Activated CD8-positive, alpha-beta memory T cell treated with anti-CD3 and anti-CD28 coated beads for 4 hours (primary cell): ENCODE measurements around the gene CRB2.
"Not testable (repeated sequence)": the region's sequence is repeated elsewhere in the genome, so short reads cannot be mapped to it uniquely, and the experiment has no call there.

ENCODE experiments used
- DNase-seq, 2 donors: peaks; one replicate each; pipeline ENCODE4 v3.0.0-alpha.2; 2020; ENCODE audit warnings: low read depth in 2 of 2

The CRB2 gene

DNA sequence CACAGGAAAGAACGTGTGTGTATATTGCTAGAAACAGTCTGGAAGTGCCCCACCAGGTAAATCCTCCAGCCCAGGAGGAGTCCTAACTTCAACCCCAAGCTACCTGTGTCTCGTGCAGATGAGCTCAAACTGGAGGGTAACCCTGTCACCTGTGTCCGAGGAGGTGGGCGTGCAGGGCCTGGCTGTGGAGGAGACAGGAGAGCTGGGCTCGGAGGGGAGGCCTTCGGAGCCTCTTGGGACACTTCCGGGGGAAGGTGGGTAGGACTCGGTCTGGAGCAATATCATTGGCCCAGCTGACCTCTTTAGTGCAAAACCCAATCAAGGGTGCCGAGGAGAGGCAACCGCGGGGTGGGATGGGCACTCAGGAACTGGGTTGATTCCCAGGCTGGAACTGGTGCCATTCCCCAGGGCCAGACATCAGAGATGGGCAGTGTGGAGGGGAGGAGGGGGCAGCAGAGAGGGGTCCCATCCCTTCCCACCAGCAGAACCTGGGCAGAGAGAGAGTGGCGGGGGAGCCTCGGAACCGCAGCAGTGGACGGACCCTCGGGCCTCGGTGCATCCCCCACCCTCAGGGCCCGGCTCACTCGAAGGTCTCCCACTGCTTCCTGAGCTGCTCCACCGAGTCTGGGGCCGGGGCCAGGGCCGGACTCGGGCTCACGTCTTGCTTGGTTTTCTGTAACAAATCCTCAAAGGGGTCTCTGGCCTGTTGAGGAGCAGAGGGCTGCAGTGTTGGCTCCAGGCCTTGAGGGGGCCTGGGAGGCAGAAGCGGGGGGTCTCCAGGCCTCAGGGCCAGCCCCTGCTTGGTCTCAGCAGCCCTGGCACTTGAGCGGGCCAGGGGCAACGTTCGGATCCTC, 25.1 kb downstream of the CRB2 start:
- DNase-seq = no peak

DNA sequence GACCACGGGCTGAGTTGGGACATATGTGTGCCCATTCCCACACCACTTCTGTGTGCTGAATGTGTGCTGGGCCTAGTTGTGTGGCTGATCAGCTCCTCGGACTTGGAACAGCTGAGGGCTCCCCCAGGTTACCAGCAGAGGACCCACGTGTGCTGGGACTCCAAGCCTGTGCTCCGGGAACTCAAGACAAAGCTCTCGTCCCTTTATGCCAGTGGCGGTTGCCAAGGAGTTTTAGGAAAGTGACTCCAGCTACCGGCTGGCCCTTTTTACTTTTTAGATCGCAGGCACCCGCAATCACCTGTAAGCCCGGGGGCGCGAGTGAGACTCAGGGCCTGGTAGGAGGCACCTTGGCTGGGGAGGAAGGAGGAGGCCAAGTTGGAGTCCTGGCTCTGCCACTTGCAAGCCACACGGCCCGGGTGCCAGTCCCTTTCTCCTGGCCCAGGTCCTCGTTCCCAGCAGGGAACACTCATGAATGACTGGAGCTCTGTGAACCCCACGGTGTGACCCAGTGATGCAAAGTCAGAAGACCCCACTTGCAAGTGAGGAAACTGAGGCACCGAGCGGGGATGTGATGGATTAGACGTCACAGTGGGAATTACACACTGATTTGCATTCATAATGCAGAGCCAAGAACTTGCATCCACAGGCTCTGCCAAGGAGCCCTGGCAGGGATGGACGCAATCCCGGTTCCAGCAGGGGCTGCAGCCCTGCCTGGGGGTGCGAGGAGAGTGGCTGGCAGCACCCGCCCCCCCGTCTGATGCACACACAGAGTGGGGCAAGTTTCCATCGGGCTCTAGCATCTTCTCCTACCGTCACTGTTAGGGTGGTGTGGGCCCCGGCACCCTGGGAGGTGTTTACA, 26.9 kb downstream of the CRB2 start:
- no peak for DNase-seq

DNA sequence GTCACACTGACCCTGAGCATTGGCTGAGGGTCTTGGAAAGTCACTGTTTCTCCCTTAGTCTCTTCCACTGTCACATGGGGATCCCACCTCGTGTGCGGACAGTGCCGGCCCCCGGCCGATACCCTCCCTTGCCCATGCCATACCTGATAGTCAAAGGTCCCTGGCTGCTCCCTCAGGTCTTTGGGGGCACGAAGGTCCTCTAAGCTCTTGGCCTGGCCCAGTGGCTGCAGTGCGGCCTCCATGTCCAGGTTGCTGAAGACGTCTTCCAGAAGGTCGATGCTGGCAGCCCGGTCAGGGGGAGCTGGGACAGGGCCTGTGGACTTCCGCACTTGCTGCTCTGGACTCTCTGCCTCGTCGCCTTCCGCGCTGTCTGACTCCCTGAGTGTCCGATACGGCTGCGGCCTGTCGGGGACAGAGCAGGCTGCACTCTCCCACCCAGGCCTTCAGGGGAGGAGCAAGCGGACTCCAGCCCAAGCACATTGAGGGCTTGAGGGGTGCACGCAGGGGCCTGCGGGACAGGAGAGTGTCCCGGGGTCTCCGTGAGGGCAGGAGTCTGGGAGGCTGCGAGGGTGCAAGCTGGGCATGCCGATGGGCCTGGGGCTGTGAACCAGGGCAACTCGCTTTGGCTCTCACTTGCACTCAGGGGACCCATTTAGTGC, 27.6 kb downstream of the CRB2 start:
- DNase-seq = no peak

DNA sequence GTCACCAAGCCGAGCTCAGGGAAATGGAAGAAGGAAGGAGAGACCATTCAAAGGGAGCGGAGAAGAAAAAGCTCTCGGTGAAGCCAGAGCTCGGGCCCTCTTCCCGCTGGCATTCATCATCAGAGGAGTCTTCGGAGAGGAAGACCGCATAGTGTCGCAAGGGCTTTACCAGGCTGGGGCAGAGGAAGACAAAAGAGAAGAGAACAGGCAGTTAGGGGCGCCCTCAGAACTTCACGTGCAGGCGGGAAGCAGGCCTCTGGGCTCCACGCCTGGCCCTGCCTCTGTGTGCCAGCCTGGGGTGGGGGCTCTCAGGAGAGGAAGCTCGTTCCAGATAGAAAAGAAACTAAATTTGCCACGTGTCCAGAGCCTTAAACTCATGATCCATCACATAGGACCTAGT, 31.7 kb downstream of the CRB2 start:
- DNase-seq = no peak

DNA sequence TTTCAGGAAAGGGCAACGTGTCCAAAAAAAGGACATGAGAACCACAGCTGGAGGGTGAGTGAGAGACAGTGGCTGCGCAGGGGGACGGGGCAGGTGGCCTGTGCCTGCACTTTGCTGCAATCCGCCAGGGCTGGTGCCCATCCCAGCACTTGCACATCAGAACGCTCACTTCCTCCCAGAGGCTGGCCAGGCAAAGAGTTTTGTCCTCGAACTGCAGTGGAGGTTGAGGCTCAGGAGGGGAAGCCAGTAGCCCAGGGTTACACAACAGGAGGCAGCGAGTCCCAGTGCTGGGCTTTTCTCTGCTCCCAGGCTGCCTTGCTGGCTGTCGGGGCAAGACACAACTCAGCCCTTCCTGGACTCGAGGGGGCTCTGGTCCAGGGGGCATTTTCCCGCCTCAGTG, 33.1 kb downstream of the CRB2 start:
- DNase-seq = no peak

DNA sequence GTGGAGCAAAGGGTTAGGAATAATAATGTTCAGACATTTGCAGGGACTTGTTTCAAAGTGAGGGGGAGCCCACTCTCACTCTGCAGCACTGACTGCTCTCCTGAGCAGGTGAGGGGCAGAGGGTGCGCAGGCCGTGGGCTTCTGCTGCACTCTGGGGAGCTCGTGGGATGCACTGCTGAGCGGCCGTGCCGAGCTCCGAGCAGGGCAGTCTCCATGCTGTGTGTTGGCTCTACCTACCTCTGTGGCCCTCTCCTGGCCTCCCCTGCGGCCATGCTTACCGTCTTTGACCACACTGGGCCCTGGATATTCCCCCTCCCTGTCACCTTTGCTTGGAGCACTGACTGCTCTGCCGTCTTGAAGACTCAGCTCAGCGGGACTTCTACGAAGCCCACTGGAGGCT, 33.7 kb downstream of the CRB2 start:
- DNase-seq = no peak

DNA sequence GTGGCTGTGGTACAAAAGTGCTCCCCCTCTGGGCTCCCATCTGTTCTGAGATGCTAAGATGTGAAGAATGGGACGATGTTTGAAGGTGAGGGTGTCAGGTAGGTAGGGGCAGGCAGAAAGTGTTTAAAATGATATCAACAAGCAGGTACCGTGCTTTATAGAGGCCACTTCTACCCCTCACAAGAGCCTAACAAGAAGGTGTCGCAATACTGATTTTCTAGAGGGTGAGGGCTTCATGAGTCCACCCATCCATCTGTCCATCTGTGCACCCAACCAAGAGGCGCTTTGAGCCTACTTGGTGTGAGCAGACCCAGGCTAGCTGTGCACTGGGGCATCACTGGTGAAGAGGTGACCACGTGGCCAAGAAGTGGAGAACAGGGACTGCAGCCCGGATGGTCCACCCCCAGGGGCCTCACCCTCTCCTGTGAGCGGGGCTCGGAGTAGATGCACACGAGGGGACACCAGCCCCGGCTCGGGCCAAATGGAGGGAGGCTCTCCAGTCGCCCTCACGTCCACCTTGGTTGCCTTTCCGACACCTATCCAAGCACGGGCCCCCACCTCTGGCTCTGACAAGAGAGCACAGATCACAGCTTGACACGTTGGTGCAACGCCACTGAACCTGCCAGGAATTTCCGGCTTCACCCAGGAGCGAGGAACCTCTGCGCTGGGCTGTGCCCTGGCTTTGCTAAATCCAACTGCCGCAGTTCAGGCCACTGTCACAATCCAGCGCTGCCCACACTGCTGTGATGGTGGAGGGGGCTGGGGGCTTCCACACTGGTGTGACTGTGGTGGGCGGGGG, 34.5 kb downstream of the CRB2 start:
- no peak for DNase-seq

DNA sequence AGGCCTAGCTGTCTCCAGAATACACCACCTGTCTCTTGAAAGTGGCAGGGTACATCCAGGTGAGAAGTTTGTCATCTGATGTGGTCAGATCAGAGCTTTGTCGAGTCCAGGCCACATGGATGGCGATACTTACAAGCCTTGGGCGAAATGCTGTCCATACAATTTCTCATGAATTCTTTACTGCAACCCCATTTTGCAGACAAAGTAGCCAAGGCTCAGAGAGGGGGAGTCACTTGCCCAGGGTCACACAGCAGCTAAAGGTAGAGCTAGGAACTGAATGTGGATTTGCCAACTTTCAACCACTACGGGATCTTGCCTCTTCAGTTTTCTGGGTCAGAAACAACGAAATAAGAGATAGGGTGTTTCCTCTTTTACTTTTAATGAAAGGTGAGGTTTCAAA, 35.2 kb downstream of the CRB2 start:
- DNase-seq = no peak

DNA sequence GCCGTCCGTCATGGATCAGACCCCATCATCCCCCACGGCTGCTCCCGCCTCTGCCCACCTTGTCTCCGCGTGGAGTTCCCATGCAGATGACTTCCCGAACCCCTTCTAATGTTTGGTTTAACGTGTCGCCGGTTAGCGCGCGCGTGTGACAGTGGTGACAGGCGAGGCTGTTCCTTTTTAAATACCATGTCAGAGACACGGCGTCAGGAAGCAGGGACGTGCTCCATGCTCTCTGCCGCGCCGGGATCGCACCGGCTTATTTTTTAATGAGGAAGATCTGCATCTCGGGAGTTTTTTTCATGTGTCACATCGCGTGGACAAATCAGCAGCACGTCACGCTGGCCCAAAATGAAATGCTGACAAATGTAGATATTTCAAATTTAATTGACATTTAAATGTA, 35.9 kb downstream of the CRB2 start:
- no peak for DNase-seq

DNA sequence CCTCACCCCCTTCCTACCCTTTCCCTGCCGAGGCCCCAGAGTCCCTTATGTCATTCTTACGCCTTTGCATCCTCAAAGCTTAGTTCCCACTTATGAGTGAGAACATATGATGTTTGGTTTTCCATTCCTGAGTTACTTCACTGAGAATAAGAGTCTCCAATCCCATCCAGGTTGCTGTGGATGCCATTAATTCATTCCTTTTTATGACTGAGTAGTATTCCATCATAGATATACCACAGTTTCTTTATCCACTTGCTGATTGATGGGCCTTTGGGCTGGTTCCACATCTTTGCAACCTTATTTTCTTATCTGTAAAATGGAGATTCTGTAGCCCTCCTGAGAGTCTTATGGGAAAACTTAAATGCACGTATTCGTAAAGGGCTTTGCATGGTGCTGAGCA, 36.8 kb downstream of the CRB2 start:
- no peak for DNase-seq

DNA sequence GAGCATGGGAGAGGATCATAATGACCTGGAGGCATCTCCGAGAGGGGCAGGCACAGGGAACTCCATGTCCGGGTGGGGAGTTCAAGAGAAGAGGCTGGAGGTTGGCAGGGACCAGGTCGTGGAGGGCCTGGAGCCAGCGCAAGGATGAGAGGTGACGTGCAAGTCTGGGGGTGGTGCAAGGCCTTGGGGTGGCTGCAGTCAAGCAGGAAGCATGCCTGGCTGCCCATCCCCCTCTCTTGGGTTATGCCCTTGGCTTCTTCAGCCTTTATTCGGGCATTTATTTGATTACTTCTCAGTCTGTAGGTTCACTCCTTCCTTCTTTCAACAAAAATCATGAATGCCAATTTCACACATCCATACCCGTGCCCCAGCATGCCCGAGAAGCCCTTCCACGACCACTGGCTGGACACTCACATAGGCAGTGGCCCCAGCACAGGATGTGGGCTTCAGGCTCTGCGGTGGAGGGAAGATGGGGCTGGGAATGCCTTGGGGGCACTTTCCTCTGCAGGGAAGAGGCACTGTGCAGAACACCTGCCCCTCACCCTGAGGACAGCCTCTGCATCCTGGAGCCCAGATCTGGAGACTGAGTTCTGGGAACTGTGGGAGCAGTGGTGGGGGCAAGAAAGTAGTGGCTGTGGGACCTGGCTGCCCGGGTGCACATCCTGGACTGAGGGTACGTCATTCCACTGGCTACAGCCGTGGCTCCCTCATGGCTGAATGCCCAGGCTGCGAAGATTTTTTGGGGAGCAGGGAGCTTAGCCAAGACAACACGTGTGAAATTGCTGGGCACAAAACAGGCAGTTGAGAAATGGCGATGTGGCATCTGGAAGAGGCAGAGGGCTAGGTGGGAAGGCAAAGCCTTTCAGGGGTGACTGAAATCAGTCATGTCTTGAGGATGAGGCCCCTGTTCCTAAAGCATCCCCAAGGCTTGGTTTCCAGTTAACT, 38.6 kb downstream of the CRB2 start:
- DNase-seq = no peak

DNA sequence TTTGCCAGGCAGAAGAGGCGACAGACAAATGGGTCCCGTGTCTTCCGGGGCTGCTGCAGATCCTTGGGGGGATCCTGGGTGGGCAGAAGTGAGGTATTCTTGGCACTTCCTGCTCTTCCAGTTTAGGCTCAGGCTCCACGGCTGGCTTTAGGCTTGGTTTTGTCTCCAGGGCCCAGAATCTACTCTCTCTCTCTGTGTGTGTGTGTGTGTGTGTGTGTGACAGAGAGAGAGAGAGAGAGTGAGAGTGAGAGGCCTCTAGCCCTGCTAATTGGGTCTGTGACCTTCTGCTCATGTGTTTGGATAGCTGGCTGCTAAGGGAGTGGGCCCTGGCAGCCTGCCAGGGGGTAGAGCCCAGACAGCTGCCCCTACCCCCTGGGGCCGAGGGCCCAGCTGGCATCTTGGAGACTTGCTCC, 39.3 kb downstream of the CRB2 start:
- no peak for DNase-seq

DNA sequence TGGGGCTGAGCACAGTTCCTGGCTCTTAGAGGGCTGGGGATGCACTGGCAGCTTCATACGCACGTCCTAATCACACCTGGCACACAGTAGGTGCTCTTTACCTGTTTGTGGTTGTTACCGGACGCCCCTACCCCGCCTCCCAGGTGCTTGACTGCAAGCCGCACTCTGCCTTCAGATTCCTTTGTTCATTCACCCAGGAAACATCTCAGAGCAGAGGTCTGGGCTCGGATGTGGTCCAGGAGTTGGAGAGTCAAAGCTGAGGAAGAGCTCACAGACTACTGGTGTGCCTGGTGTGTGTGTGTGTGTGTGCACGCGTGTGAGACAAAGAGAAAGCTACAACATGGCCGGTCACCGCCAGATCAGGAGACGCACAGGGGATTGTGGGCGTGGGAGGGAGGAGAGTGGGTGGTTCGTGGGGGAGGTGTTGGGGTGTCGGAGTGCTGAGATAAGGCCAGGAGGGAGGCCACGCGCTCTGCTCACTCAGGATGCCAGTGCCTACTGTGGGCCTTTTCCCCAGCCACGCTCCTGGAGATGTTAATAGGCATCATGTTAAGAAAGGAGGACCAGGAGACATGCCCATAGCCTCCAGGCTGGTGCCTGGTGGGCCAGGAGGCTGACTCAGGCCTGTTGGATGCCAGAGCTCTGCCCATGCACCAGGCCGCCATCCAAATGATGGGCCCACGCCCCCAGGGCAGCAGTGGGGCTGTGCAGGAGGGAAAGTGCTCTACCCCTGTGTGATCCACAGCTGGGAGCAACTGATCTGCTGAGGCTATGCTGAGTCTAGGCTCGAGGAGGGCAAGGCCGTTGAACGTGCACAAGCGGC, 39.9 kb downstream of the CRB2 start:
- no peak for DNase-seq

DNA sequence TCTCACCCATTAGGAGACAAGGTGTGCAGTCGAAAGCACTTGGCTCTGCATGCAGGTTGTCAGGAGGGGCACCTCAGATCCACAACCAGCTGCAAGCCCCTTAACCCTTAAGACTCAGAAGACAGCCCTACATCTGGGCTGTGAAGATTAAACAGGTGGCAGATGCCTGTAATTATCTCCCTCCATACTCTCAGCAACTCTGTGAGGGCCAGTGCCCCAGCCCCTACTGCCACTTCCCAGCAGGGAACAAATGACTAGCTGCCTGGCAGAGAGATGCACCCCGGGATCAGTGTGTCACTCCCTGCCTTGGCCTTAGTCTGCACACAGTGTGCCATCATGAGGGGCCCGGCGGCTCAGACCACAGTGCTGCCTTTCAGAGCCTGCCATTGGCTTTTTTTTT, 42.0 kb downstream of the CRB2 start:
- no peak for DNase-seq

DNA sequence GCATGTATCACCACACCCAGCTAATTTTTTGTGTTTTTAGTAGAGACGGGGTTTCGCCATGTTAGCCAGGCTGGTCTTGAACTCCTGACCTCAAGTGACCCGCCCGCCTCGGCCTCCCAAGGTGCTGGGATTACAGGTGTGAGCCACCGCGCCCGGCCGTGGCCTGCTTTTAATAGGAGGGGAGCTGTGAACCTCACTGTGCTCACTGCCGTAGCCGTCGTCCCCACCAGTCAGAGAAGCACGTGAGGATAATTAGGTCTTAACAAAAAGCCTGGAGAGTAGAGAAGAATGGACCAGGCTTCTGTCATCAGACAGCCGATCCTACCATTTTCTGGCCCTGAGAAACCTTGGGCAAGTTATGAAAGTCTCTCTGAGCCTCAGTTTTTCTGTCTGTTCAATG, 42.9 kb downstream of the CRB2 start:
- not testable (repeated sequence) for DNase-seq

DNA sequence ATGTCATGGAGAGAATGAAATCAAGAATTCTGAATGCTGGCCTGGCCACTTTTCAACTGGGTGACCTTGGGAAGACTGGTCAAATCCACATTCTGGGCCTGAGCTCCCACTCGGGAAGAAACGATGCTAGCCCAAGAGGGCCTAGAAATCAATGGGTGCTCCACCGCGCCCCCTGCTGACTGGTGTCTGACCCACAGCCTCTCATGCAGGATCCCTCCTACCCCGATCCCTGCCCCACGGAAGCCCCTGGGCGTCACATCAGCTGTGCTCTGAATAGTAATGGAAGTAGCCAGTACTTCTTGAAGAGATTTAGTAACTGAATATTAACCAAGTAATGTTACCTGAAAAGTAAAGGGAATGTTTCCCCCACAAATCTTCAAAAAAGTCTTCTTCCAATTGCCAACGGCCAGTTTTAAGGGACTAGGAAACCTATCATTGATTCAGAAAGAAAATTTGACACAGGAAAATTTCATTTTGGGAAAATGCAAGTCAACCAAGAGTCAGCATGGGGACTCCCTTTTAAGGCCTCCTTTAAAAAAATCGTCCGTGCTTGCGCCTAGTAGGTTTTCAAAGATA, 43.9 kb downstream of the CRB2 start:
- DNase-seq = no peak

DNA sequence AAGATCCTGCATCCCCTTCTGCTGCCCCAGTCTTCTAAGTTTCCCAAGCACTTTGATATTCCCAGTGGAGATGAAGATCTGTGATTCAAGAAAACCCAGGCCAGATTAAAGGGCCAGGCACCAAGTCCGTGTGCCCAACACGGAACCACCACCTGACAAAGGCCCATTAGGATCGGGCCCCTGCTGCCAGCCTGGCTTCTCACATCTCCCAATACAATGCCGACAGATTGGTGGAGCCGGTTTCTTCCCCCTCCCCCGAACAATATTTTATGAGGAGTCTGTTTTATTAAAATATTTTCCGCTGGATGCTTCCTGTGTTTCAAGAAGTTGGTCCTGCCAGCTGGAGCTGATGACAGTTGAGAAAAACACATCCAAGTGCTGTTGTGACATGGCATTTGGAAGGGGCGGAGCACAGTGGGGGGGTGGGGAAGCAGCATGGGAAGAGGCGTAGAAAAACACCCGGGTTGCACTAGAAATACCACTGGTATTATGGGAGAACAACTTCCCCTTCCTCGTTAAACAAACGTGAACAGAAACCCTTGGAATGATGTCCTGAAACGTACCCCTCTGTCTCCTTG, 45.0 kb downstream of the CRB2 start:
- no peak for DNase-seq

DNA sequence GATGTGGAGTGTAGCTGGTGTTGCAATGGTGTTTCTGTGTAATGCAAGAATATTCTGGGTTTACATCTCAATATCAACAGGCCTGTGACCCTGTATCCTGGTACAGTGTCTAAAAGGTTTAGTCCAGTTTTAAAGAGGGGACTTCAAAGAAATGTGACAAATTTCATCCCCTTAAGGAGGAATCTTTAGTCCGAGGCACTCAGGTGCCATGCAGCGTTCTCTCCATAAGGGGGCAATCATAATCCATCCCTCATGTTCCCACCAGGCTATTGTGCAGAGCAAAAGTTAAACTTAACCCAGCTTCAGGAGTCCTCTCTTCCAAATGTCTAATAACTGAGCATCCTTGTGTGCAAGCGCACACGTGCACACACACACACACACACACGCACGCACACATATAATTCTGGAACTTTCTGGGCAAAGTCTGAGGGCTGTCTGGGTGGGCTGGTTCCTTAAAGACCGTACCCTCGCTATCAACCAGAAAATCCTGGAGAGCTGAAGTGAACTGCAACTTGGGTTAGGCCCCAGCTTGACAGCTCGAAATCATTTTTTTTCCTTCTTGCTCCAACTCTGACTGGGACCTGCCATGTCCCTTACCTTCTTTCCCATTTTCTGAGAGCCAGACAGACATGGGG, 46.0 kb downstream of the CRB2 start:
- no peak for DNase-seq
